Measurements from ENCODE around the gene C15orf40. TPM values are rescaled to one million over a fixed set of nuclear protein-coding genes. Genes with fewer than 3 reads are reported as not detected.
A peak's percentile ranks its signal among the peaks of the same experiment; 100 is the strongest.

C15orf40 gene
- total and polyA plus RNA-seq, 2 experiments from 2014 or later, result 11.5 to 23.9 TPM

DNA sequence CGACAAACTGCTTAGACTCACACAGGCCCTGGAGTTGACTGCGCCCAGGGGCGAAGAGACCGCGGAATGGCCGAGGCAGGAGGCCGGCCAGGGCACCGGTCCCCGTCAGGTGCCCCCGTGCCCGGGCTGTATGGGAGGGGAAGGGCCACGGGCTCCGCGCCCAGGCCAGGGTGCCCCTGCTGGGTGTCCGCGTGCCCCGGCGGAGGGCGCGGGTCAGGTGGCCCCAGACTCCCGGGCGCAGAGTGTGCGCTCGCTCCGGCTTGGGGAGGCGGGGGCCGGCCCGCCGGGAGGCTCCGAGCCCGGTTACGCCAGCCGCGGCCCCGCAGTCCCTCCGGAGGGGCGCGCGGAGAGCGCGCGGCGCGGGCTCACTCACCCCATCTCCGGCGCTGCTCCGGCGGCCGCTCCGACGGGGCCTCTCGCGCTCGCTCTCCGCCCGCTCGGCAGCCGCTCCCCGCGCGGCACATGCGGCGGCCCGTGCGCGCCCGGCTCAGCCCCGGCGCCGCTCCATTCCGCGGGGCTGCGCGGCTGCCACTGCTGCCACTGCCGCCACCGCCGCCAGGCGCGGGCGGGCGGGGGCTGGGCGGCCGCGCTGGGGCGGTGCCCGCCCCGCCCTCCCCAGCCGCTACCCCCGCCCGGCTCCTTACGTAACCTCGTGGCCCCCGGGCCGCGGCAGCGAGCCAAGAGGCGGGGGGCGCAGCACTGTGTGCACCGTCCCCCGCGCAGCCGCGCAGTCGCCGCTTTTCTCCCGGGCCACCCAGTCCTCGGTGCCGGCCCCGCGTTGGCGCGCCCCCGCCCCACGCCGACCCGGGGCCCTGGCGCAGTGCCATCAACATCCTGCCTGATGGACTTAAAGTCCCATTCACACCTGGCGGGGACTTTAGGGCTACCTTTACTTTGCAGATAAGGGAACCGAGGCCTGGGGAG is 59.0 kb downstream of the C15orf40 start, which contains the start of gene HOMER2:
Gene HOMER2, minus strand, starts transcription at position 563 of the 924 bp plus-strand sequence. Its CDS starts 185 bp downstream, at position 378.
- Histone ChIP-seq H3K27ac (no peak within 1 kb of the TSS), H3K4me3 (peak within 1 kb of the TSS; percentile 89), H3K4me1 (ENCODE audit: low read depth) (no peaks in the 10 kb centered on the region), H3K9me3 (ENCODE audit: low read depth) (no peaks in the 10 kb centered on the region), H3K36me3 (no peaks in the 10 kb centered on the region), H3K27me3 (peaks cover 26% of the 10 kb centered on the region)
- TF ChIP-seq, protein P1, sequence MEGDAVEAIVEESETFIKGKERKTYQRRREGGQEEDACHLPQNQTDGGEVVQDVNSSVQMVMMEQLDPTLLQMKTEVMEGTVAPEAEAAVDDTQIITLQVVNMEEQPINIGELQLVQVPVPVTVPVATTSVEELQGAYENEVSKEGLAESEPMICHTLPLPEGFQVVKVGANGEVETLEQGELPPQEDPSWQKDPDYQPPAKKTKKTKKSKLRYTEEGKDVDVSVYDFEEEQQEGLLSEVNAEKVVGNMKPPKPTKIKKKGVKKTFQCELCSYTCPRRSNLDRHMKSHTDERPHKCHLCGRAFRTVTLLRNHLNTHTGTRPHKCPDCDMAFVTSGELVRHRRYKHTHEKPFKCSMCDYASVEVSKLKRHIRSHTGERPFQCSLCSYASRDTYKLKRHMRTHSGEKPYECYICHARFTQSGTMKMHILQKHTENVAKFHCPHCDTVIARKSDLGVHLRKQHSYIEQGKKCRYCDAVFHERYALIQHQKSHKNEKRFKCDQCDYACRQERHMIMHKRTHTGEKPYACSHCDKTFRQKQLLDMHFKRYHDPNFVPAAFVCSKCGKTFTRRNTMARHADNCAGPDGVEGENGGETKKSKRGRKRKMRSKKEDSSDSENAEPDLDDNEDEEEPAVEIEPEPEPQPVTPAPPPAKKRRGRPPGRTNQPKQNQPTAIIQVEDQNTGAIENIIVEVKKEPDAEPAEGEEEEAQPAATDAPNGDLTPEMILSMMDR (IDR thresholded peaks at IDR 0.05; ENCODE audit: low read depth, low read length), result no peak
- peak; percentile 24 to 71 for DNase-seq (ENCODE audit: low read depth in 1 of 2, low spot score in 1 of 2)

DNA sequence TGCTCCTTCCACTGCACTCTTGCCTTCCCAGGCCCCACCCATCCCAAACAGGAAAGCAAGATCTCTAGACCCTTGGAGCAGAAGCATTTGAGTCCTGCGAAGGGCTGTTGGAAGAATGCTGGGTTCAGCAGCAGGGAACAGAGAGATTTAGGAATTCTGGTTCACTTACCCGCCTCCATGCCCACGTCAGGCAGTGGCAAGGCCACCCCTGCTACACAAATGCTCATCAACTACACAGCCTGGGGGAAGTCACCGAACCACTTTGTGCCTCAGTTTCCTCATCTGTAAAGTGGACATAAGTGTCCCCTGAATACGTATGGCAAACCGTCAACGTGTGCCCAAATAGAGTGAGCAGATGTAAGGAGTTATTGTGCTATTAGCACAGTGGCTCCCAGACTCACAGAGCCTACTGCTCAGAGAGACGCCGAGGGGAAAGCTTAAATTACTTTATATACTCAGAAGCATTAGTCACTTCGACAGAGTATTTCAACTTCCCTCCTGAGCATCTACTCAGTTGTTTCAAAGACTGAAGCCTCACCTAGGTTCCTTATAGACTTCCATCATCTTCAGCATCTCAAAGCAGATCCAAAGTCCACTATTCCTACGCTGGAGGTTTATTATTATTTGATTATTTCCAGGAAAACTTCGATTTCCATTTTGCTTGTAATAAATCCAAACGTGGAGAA is 59.8 kb downstream of the C15orf40 start:
- no peak overlapping the region for H3K27ac ChIP-seq
- H3K9me3 ChIP-seq (ENCODE audit: low read depth), result no peaks in the 10 kb centered on the region
- H3K4me3 ChIP-seq, result peak overlapping the region; percentile 89
- peaks cover 26% of the 10 kb centered on the region for H3K27me3 ChIP-seq
- no peak for DNase-seq (ENCODE audit: low read depth in 1 of 2, low spot score in 1 of 2)
- no peaks in the 10 kb centered on the region for H3K36me3 ChIP-seq
- no peaks in the 10 kb centered on the region for H3K4me1 ChIP-seq (ENCODE audit: low read depth)
- TF ChIP-seq, protein P1 (IDR thresholded peaks at IDR 0.05; ENCODE audit: low read depth, low read length), result no peak

DNA sequence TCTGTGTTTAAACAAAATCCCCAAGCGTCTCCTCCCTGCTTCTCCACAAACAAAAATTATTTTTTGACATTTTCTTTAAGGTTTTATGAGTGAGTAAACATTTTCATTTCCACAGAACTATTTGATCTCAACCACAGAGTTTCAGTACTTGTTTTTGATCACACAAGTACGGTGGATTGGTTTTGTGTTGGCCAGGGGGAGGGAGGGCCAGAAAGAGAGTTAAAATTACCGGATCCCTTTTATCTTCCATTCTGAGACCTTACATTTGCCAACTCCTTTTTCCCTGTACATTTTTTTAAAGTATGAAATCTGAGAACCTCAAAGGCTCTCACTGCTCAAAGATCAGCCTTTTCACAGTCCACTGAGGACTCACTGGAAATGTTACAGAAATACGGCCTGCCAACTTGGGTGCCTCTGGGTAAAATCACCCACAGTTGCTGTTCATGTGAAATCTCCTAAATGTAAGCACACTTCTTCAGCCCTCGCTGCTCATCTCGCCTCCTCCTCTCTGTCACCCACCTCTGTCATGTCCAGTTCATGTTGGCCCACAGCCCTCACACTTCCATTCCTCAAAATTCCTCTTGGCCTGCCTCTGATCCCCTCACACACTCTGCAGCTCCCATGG is 60.6 kb downstream of the C15orf40 start:
- Histone ChIP-seq H3K4me1 (ENCODE audit: low read depth) (no peaks in the 10 kb centered on the region), H3K27me3 (peaks cover 26% of the 10 kb centered on the region), H3K9me3 (ENCODE audit: low read depth) (no peaks in the 10 kb centered on the region), H3K4me3 (no peak overlapping the region), H3K36me3 (no peaks in the 10 kb centered on the region), H3K27ac (no peak overlapping the region)
- TF ChIP-seq, protein P1 (IDR thresholded peaks at IDR 0.05; ENCODE audit: low read depth, low read length), result no peak
- DNase-seq (ENCODE audit: low read depth in 1 of 2, low spot score in 1 of 2), result no peak

DNA sequence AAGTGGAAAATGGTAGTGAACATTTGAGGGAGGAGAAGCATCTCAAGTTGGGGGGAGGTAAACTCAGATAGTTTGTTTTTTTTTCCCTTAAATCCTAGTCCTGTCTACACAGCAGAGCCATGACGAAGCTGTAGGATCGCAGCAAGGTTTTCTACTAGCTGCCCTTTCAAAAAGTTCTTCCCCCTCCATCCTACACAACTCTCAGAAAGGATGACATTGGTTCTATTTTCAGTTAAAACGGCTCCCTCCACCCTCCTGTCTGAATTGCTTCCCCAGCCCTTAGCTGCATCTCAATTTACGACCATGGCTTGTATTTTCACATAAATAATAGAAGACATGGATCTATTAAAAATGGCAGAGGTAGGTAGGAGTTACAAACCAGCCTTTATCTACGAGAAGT is 61.1 kb downstream of the C15orf40 start:
- H3K36me3 ChIP-seq, result no peaks in the 10 kb centered on the region
- TF ChIP-seq, protein P1 (IDR thresholded peaks at IDR 0.05; ENCODE audit: low read depth, low read length), result no peak
- peaks cover 26% of the 10 kb centered on the region for H3K27me3 ChIP-seq
- no peak for DNase-seq (ENCODE audit: low read depth in 1 of 2, low spot score in 1 of 2)
- no peaks in the 10 kb centered on the region for H3K4me1 ChIP-seq (ENCODE audit: low read depth)
- H3K4me3 ChIP-seq, result no peak overlapping the region
- H3K27ac ChIP-seq, result no peak overlapping the region
- H3K9me3 ChIP-seq (ENCODE audit: low read depth), result no peaks in the 10 kb centered on the region

DNA sequence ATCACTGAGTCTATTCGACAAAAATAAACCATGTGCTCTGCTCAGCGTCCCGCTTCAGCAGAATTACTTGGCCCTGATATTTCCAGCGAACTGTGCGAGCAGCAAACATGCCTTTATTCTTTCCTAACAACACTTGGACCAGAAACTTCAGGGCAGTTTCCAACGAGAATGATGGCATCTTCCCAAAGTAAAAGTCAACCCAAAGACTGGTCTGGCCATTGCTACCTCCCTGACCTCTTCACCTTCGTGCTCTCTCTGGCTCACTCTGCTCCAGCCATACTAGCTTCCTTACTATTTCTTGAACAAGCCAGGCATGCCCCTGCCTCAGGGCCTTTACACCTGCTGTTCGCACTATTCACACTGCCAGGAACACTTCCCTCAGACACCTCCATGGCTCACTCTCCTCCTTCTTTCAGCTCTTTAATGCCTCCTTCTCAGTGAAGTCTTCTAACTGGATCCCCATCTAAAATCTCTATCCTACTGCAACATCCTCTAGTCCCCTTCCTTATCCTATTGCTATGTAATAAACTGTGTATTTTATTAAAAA is 65.2 kb downstream of the C15orf40 start:
- TF ChIP-seq, protein P1 (IDR thresholded peaks at IDR 0.05; ENCODE audit: low read depth, low read length), result no peak
- DNase-seq (ENCODE audit: low read depth in 1 of 2, low spot score in 1 of 2), result no peak

More for the DNA sequence above, 65.2 kb downstream of the C15orf40 start:
- H3K36me3 ChIP-seq, result no peaks in the 10 kb centered on the region
- peaks cover 26% of the 10 kb centered on the region for H3K27me3 ChIP-seq
- H3K27ac ChIP-seq, result no peak overlapping the region
- H3K4me1 ChIP-seq (ENCODE audit: low read depth), result no peaks in the 10 kb centered on the region
- H3K9me3 ChIP-seq (ENCODE audit: low read depth), result no peaks in the 10 kb centered on the region
- no peak overlapping the region for H3K4me3 ChIP-seq
